CD4-positive, alpha-beta T cell treated with Interleukin-6 for 4 hours (primary cell): ENCODE data around the gene DMAP1.
A peak's percentile ranks its signal among the peaks of the same experiment; 100 is the strongest.

Source experiments
- DNase-seq: peaks from one replicate; pipeline ENCODE4 v3.0.0-alpha.2; 2020; ENCODE audit warnings: mixed read lengths

DMAP1 gene

DNA sequence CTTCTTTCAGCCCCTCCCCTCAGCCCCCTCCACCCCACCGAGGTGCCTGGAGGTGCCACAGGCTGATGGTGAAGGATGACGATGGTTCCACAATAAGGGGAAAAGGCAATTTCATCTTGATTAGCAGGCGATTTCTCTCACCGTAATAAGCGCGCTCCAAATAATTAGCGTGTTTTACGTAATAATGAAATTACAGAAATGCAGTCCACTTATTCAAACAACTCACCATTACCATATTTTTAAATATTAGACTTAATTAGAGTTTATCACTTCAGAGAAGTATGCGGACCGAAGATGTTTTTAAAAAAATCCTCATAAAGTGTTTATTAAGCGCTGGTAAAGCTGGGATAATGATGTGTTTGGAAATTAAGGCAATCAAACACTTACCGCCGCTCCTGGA, 14.9 kb downstream of the DMAP1 start:
- DNase-seq: no peak

DNA sequence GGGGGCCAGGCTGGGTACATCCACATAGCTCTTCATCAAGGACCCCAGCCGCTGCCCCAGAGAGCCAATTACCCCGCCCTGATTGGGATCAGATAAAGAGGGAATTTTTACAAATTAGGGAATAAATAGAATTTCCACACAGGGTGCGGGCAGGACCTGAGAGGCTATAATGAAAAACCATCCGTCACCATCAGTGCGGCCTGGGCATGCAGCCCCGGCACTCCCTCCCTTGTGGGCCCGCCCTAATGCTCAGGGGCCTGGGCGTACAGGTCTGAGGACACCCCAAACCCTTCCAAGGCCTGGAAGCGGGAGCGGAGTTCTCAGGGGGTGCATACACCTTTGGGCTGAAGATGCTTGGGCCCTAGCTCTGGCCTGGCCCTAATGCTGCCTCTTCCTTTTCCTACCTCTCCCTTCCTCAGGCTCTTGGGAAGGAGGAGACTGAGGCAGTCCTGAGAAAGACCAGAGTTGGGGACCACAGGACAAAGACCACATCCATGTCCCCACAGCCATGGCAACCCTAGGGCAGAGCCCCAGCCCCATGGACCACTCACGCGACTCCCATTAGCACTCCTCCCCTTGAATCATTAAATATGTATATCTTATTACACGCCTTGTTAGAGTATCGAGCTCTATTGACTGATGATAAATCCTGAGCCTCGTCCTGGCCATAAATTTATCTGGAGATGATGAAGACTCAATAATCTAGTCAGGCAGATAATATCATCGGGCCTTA, 16.3 kb downstream of the DMAP1 start:
- DNase-seq: no peak

DNA sequence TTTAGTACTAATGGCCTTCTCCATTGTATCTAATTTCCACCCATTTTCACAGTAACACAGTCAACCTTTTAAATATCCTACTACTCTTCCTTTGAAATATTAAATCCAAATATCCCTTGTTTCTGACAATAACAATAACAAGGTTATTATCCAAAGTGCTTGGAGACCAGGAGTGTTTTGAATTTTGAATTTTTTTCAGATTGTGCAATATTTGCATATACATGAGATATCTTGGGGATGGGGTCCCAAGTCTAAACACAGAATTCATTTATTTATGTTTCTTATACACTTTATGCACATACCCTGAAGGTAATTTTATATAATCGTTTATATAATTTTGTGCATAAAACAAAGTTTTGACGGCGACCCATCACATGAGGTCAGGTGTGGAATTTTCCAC, 17.5 kb downstream of the DMAP1 start:
- DNase-seq: no peak

GRCh38 chr1:44233593-44233992, 20.3 kb downstream of the DMAP1 start:
- DNase-seq: no peak

DNA sequence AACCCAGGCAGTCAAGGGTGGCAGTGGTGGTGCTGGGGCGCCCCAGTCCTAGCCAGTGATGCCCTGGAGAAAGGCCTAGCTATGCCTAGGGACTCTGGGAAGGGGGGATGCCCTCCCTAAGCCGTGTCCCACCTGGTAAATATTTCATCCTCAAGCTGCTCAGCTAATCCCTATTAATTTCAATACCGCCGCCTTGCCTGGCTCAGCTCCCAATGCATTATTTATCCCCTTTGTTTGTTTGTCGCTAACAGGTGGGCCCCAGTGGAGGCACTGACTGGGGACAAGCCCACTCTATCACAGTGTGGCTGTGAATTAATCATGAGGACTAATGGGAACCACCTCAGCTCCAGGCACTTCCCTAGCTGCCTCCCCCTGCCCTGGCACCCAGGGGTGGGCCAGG, 22.5 kb downstream of the DMAP1 start:
- no peak for DNase-seq

DNA sequence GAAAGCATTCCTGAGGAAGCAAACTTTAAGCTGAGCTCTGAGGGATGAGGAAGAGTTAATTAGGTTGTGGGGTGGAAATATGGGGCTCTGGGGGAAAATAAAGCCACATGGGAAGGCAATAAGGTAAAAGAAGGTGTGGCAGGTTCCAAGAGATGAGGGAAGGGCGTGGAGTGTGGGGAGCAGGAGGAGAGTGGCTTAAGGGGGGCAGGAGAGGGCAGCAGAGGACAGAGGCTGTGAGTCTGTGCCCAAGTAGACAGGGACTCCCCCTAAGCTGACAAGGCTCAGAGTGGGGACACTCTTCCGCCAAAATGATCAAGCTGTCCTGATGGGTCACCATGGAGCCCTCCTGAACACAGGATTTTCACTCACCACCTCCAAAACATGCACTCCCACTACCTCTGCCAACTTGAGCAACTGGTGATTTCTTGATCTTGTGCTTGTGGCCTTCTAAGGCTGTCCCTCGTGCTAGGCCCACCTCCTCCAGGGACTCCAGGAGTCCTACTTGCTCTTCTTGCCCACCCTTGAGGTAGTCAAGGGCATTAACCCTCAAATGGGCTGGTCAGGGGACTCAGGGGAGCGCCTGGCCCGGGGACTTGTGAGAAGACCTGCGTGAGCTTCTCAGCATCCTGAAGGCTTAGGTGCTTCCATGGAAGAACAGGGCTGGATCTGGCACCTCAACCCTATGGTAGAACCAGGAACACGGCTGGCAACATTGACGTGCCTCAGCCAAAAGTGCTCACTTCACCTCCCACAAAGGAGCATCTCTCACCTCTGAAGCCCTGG, 23.4 kb downstream of the DMAP1 start:
- no peak for DNase-seq

GRCh38 chr1:44237721-44238457, 24.6 kb downstream of the DMAP1 start:
- DNase-seq: peak; percentile 44

DNA sequence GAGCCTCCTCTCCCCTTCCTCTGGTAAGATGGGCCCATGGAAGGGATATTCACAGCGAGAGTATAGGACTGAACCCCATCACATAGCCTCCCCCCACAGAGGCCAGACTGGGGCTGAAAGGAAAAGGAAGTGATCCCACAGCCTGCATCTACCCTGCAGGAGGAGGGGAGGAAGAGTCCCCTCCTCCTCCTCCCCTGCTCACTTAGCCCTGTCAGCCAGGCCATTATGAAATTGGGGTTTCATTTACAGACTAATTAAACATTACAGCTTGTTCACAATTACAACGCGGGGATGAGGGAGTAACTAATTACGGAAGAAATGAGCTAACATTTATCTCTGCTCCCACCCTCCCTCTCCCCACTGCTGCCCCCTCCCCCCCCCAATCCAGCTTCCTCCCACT, 25.4 kb downstream of the DMAP1 start:
- DNase-seq: no peak

GRCh38 chr1:44239331-44239960, 26.2 kb downstream of the DMAP1 start:
- no peak for DNase-seq

GRCh38 chr1:44239961-44240371, 26.7 kb downstream of the DMAP1 start:
- DNase-seq: no peak

- DNase-seq: no peak
Measured at GRCh38 chr1:44240802-44241671, 27.8 kb downstream of the DMAP1 start.

DNA sequence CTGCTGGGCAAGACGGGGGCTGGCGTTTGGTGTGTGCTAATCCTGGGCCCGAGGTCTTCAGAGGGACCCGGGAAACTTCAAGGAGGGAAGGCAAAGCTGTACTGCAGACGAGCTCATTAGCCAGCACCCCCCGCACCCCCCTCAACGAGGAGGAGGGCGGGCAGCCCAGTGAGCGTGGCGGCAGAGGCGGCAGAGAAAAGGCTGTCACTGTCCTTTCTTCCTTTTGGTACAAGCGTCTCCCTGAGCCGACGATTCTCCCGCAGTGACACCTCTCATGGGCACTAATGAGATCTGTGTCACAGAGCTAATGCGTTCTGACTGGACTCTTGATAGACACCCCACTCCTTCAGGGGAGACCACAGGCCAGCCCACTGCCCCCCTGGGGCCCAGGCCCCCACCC, 29.5 kb downstream of the DMAP1 start:
- no peak for DNase-seq

DNA sequence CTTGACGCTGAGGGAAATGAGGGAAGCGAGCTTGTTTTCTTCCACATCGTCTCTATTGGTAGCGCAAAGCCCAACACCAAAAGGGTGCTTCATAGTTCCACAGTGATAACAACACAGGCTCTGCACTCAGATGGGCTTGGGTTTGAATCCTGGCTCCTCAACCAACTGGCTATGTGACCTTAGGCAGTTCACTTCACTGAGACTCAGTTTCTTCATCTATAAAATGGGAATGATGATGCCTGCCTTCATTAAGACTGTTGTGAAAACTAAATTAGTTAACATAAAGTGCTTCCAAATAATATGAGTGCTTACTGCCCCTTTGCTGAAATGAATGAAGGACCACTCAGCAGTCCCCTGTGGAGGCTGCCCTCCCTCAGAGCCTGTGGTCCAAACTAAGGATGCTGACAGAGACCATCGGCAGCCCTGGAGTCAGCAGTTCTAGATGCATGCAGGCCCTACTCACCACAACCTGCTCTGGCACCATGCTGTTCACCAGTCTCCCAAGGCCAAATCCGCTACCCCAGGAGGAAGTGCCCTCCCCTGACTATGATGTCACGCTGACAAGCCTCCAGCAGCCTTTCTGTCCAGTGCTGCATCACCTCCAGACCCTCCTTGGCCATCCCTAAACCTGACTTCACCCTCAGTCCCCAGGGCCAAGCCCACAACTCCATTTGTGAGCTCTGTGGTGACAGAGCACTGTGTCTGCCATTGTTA, 30.7 kb downstream of the DMAP1 start:
- DNase-seq: no peak

GRCh38 chr1:44244986-44245385, 31.7 kb downstream of the DMAP1 start:
- no peak for DNase-seq

GRCh38 chr1:44246806-44247205, 33.5 kb downstream of the DMAP1 start:
- no peak for DNase-seq

GRCh38 chr1:44249543-44249942, 36.3 kb downstream of the DMAP1 start:
- DNase-seq: no peak

GRCh38 chr1:44250068-44250781, 37.0 kb downstream of the DMAP1 start:
- no peak for DNase-seq

- no peak for DNase-seq
Measured at GRCh38 chr1:44251486-44251885, 38.2 kb downstream of the DMAP1 start.

GRCh38 chr1:44251989-44252671, 38.9 kb downstream of the DMAP1 start:
- DNase-seq: no peak

DNA sequence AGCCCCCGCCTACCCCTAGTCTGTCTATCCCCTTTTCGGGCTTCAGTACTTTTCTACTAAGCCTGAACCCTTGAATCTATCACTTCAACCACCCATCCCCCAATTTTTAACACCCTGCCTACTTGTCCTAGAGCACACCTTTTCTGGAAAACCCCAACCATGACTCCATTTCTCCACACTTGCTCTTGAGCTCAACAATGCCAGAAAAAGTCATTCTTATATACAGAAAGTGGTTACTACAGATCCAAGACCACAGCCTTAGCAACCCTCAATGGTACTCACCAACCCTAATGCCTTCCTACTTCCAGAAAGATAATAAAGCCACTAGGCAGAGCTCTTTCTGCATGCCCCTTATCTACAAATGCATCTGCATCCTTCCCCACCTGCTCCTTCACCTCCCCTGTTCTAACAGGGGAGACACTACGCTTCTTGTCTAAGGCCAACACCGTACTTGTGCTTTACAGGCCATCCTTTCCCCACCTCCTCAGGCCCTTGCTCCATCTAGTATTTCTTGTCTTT, 41.2 kb downstream of the DMAP1 start:
- no peak for DNase-seq
